ENCODE measurements around the gene TFAP2C. TPM values are rescaled to one million over a fixed set of nuclear protein-coding genes. Genes with fewer than 3 reads are reported as not detected.
A peak's percentile ranks its signal among the peaks of the same experiment; 100 is the strongest.

Gene TFAP2C
- total RNA-seq, 4 donors from 2014 or later, result 0.20 to 2.1 (median 0.96) TPM

- no peaks in the 10 kb centered on the region for H3K36me3 ChIP-seq
- H3K27ac ChIP-seq, result no peak overlapping the region
- WGBS, 2 donors, result 5 to 6% methylated on average over 44 to 54 of the region's 54 CpGs
- peaks cover 0 to 50% (median 23%) of the 10 kb centered on the region in 4 donors for H3K4me1 ChIP-seq
- H3K9me3 ChIP-seq, result no peaks in the 10 kb centered on the region
- DNase-seq (ENCODE audit: low spot score in 2 of 2), result no peak
- no peak overlapping the region for H3K4me3 ChIP-seq
- no peak for TF ChIP-seq POLR2A (IDR thresholded peaks at IDR 0.05)
- no peak for TF ChIP-seq EP300 (IDR thresholded peaks at IDR 0.05)
- TF ChIP-seq CTCF (IDR thresholded peaks at IDR 0.05), result no peak
- H3K27me3 ChIP-seq, result peaks cover 1 to 67% of the 10 kb centered on the region in 2 donors
Observed at GRCh38 chr20:56624786-56625681, 4.1 kb upstream of the TFAP2C start.

- Histone ChIP-seq H3K36me3 (no peaks in the 10 kb centered on the region), H3K27ac (no peak overlapping the region), H3K4me3 (no peak overlapping the region), H3K4me1 (peaks cover 0 to 58% (median 27%) of the 10 kb centered on the region in 4 donors), H3K9me3 (no peaks in the 10 kb centered on the region), H3K27me3 (peaks cover 2 to 75% of the 10 kb centered on the region in 2 donors)
- no peak for DNase-seq (ENCODE audit: low spot score in 2 of 2)
- no peak for TF ChIP-seq EP300 (IDR thresholded peaks at IDR 0.05)
- TF ChIP-seq CTCF (IDR thresholded peaks at IDR 0.05), result no peak
- no peak for TF ChIP-seq POLR2A (IDR thresholded peaks at IDR 0.05)
- WGBS, 2 donors, result 6 to 12% methylated on average over 21 to 22 of the region's 22 CpGs
Observed at GRCh38 chr20:56625837-56626236, 3.3 kb upstream of the TFAP2C start.

- no peaks in the 10 kb centered on the region for H3K9me3 ChIP-seq
- TF ChIP-seq CTCF (IDR thresholded peaks at IDR 0.05) (peak in 1 of 5 experiments; percentile 9), POLR2A (IDR thresholded peaks at IDR 0.05) (no peak)
- H3K4me1 ChIP-seq, result peaks cover 0 to 65% (median 28%) of the 10 kb centered on the region in 4 donors
- no peaks in the 10 kb centered on the region for H3K36me3 ChIP-seq
- no peak overlapping the region for H3K4me3 ChIP-seq
- no peak for DNase-seq (ENCODE audit: low spot score in 2 of 2)
- WGBS, 2 donors, result 2 to 3% methylated on average over 48 to 53 of the region's 60 CpGs
- H3K27me3 ChIP-seq, result peaks cover 2 to 82% of the 10 kb centered on the region in 2 donors
- no peak overlapping the region for H3K27ac ChIP-seq
Observed at GRCh38 chr20:56626367-56627121, 2.6 kb upstream of the TFAP2C start.

GRCh38 chr20:56627122-56628014 is 1.7 kb upstream of the TFAP2C start:
- WGBS, 2 donors, result 9% methylated on average over 35 to 37 of the region's 45 CpGs
- H3K4me1 ChIP-seq, result peaks cover 0 to 65% (median 28%) of the 10 kb centered on the region in 4 donors
- H3K4me3 ChIP-seq, result peak overlapping the region in 1 of 4 donors; percentile 53
- H3K27me3 ChIP-seq, result peaks cover 2 to 91% of the 10 kb centered on the region in 2 donors
- H3K27ac ChIP-seq, result no peak overlapping the region
- no peaks in the 10 kb centered on the region for H3K36me3 ChIP-seq
- TF ChIP-seq POLR2A (IDR thresholded peaks at IDR 0.05) (no peak), EP300 (IDR thresholded peaks at IDR 0.05) (no peak), CTCF (IDR thresholded peaks at IDR 0.05) (no peak)
- DNase-seq (ENCODE audit: low spot score in 2 of 2), result no peak
- no peaks in the 10 kb centered on the region for H3K9me3 ChIP-seq

Data from tibial nerve (tissue), 4 donors.